Smooth muscle cell (in vitro differentiated cells): ENCODE results near the gene ZEB1. TPM values are rescaled to one million over a fixed set of nuclear protein-coding genes. Genes with fewer than 3 reads are reported as not detected.
"Not testable (repeated sequence)": the region's sequence is repeated elsewhere in the genome, so short reads cannot be mapped to it uniquely, and the experiment has no call there.

ENCODE experiments used
- DNase-seq: peaks from one replicate; lab custom pipeline; 2025; ENCODE audit not compliant: unreplicated experiment; lab: John Stamatoyannopoulos, UW
- H2AFZ ChIP-seq: fragments of 200-600 bp; sonication (generic); 2 replicates; pipeline ENCODE4 v1.6.0; 2016; ENCODE audit warnings: antibody characterized with exemption, low read depth, mild to moderate bottlenecking
- H3F3A ChIP-seq: fragments of 200-600 bp; sonication (generic); 2 replicates; pipeline ENCODE4 v1.6.0; 2017; ENCODE audit warnings: antibody characterized with exemption, low read depth
- H3K27ac ChIP-seq: fragments of 200-600 bp; sonication (generic); 2 replicates; pipeline ENCODE4 v1.5.1; 2016; ENCODE audit warnings: low read depth, mild to moderate bottlenecking
- H3K27me3 ChIP-seq: fragments of 200-600 bp; sonication (generic); 2 replicates; pipeline ENCODE4 v1.6.1; 2016; ENCODE audit warnings: low read depth, mild to moderate bottlenecking
- H3K36me3 ChIP-seq: fragments of 200-600 bp; sonication (generic); 2 replicates; pipeline ENCODE4 v1.5.1; 2016; ENCODE audit warnings: low read depth
- H3K4me1 ChIP-seq: fragments of 200-600 bp; sonication (generic); 2 replicates; pipeline ENCODE4 v1.5.1; 2016; ENCODE audit warnings: low read depth
- H3K4me2 ChIP-seq: fragments of 200-600 bp; sonication (generic); 2 replicates; pipeline ENCODE4 v1.6.0; 2016; ENCODE audit warnings: mild to moderate bottlenecking
- H3K4me3 ChIP-seq: fragments of 200-600 bp; sonication (generic); 2 replicates; pipeline ENCODE4 v1.5.1; 2016; ENCODE audit warnings: mild to moderate bottlenecking
- H3K79me2 ChIP-seq: fragments of 200-600 bp; sonication (generic); 2 replicates; pipeline ENCODE4 v1.6.0; 2016; ENCODE audit warnings: low read depth, mild to moderate bottlenecking
- H3K9ac ChIP-seq: fragments of 200-600 bp; sonication (generic); 2 replicates; pipeline ENCODE4 v1.6.0; 2016; ENCODE audit warnings: low read depth
- H3K9me3 ChIP-seq: fragments of 200-600 bp; sonication (generic); replicated peaks from 2 replicates; pipeline ENCODE4 v1.5.1; 2016; ENCODE audit warnings: low read depth
- H4K20me1 ChIP-seq: fragments of 200-600 bp; sonication (generic); 2 replicates; pipeline ENCODE4 v1.6.0; 2016; ENCODE audit warnings: low read depth
- WGBS: methylation state at CpG from one replicate; pipeline ENCODE4 v1.1.7; 2016; ENCODE audit warnings: low lambda C conversion rate; 5-methylcytosine and 5-hydroxymethylcytosine counted together
- polyA plus RNA-seq: library from polyadenylated mRNA; unstranded; fragments of >200 nt; fragmentation: Nextera tagmentation; extraction: Ambion mirVana; gene quantifications from 2 replicates; pipeline ENCODE4 v1.2.1, GENCODE V29; 2016
- total RNA-seq: library from RNA; depleted of rRNA; stranded (reverse); fragments of >200 nt; gene quantifications from 2 replicates; pipeline ENCODE4 v1.2.3, GENCODE V29; 2014
- TF ChIP-seq, protein P1 (sequence below): fragments of 200-600 bp; sonication (generic); IDR thresholded peaks from 2 replicates; pipeline ENCODE4 v1.5.1; 2017; ENCODE audit warnings: borderline replicate concordance, mild to moderate bottlenecking, antibody characterized with exemption; ENCODE audit not compliant: insufficient read depth, poor library complexity, severe bottlenecking

Gene ZEB1
- total and polyA plus RNA-seq, 2 experiments from 2014 or later = 7.9 to 15.7 TPM

DNA sequence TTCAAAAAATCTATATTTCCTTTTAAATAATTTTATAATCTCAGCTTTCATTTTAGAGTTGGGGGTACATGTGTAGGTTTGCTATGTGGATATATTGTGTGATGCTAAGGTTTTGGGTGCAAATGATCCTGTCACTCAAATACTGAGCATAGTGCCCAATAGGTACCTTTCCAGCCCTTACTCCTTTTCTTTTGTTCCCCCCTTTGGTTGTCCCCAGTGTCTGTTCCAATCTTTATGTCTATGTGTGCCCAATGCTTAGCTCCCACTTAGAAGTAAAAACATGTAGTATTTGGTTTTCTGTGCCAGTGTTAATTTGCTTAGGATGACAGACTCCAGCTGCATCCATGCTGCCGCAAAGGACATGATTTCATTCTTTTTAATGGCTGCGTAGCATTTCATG is 103.6 kb downstream of the ZEB1 start:
- Histone ChIP-seq H4K20me1 (peaks cover 12% of the 10 kb centered on the region), H3K36me3 (no peaks in the 10 kb centered on the region), H3K4me3 (no peak overlapping the region), H3K9me3 (no peaks in the 10 kb centered on the region), H3F3A (no peaks in the 10 kb centered on the region), H3K27ac (no peak overlapping the region), H2AFZ (no peak overlapping the region), H3K4me1 (no peaks in the 10 kb centered on the region), H3K4me2 (no peak overlapping the region), H3K27me3 (no peaks in the 10 kb centered on the region), H3K79me2 (no peaks in the 10 kb centered on the region), H3K9ac (no peak overlapping the region)
- DNase-seq = no peak
- TF ChIP-seq, protein P1, sequence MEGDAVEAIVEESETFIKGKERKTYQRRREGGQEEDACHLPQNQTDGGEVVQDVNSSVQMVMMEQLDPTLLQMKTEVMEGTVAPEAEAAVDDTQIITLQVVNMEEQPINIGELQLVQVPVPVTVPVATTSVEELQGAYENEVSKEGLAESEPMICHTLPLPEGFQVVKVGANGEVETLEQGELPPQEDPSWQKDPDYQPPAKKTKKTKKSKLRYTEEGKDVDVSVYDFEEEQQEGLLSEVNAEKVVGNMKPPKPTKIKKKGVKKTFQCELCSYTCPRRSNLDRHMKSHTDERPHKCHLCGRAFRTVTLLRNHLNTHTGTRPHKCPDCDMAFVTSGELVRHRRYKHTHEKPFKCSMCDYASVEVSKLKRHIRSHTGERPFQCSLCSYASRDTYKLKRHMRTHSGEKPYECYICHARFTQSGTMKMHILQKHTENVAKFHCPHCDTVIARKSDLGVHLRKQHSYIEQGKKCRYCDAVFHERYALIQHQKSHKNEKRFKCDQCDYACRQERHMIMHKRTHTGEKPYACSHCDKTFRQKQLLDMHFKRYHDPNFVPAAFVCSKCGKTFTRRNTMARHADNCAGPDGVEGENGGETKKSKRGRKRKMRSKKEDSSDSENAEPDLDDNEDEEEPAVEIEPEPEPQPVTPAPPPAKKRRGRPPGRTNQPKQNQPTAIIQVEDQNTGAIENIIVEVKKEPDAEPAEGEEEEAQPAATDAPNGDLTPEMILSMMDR = no peak
- WGBS = 100% methylated on average over 2 of the region's 2 CpGs

DNA sequence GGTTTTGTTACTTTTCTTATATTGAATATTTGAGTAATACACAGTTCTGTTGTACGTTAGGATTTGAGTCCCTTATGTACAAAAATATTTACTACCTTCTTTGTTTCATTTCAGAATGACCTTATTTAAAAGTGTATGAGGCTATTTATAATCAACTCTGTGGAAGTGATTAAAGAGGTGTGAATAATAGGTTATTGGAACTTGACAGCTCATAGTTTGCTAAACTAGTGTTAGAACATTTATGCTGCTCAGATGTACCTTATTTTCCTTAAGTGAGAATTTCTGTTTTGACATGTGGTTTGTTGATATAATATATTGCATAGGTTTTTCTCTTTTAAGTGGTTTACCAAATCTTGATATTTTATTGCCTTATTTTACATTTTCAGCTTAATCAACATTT is 105.5 kb downstream of the ZEB1 start:
- no peak overlapping the region for H3K9ac ChIP-seq
- no peak overlapping the region for H3K27ac ChIP-seq
- H4K20me1 ChIP-seq = no peaks in the 10 kb centered on the region
- no peaks in the 10 kb centered on the region for H3K9me3 ChIP-seq
- H3F3A ChIP-seq = no peaks in the 10 kb centered on the region
- no peaks in the 10 kb centered on the region for H3K27me3 ChIP-seq
- H3K4me1 ChIP-seq = no peaks in the 10 kb centered on the region
- no peak overlapping the region for H3K4me2 ChIP-seq
- 95% methylated on average over 1 of the region's 1 CpG for WGBS
- no peak overlapping the region for H3K4me3 ChIP-seq
- TF ChIP-seq, protein P1 = no peak
- H2AFZ ChIP-seq = no peak overlapping the region
- H3K79me2 ChIP-seq = no peaks in the 10 kb centered on the region
- no peaks in the 10 kb centered on the region for H3K36me3 ChIP-seq
- no peak for DNase-seq

DNA sequence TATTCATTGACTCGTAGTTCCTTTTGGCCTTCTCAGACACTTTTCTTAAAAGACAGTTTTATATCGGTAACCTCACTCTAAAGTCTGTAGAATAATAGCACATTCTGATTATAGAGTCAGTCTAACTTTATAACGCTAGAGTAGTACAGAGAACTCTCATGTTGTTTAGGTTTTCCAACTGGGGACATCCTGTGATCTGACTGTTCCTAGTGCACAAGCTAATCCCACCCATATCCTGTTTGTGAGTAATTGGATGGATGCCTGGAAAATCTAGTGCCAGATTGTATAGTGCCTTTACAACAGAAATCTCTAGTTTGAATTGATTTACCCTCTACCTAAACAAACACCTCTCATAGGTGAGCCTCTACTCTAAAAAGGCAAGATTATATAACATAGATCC is 107.4 kb downstream of the ZEB1 start:
- Histone ChIP-seq H3K9ac (no peak overlapping the region), H3F3A (no peaks in the 10 kb centered on the region), H4K20me1 (peaks cover 5% of the 10 kb centered on the region), H3K4me1 (no peaks in the 10 kb centered on the region), H3K4me3 (no peak overlapping the region), H3K79me2 (no peaks in the 10 kb centered on the region), H3K9me3 (no peaks in the 10 kb centered on the region), H3K27ac (no peak overlapping the region), H3K36me3 (no peaks in the 10 kb centered on the region), H3K4me2 (no peak overlapping the region), H2AFZ (no peak overlapping the region), H3K27me3 (no peaks in the 10 kb centered on the region)
- 66% methylated on average over 3 of the region's 3 CpGs for WGBS
- DNase-seq = no peak
- TF ChIP-seq, protein P1 = no peak

DNA sequence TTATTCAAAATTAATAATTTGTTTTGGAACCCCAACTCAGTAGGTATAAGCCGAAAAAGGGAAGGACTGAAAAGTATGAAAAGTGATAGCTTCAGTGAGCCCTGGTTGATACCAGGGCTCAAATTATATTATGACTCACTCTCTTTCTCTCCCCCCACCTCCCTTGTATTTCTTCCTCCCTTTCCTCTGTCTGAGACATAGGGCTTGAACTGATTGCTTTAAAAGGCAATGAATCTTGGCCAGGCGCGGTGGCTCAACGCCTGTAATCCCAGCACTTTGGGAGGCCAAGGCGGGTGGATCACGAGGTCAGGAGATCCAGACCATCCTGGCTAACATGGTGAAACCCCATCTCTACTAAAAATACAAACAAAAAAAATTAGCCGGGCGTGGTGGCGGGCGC is 108.3 kb downstream of the ZEB1 start:
- H3K4me3 ChIP-seq, H3K4me1 ChIP-seq, H4K20me1 ChIP-seq, H3K9ac ChIP-seq, H3K27ac ChIP-seq, H3F3A ChIP-seq, H3K36me3 ChIP-seq, H3K79me2 ChIP-seq, DNase-seq, H3K9me3 ChIP-seq, H2AFZ ChIP-seq, H3K27me3 ChIP-seq, H3K4me2 ChIP-seq: not testable (repeated sequence)
- WGBS = 91% methylated on average over 10 of the region's 10 CpGs

DNA sequence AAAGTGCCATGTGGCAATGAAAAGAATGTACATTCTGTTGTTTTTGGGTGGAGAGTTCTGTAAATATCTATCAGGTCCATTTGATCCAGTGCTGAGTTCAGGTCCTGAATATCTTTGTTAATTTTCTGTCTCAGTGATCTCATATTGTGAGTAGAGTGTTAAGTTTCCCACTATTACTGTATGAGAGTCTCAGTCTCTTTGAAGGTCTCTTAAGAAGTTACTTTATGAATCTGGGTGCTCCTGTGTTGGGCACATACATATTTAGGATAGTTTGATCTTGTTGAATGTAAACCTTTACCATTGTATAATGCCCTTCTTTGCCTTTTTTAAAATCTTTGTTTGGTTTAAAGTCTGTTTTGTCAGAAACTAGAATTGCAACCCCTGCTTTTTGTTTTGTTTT is 109.5 kb downstream of the ZEB1 start:
- H3K4me3 ChIP-seq, H3K9ac ChIP-seq, H3K79me2 ChIP-seq, H2AFZ ChIP-seq, H3K27ac ChIP-seq, H3K27me3 ChIP-seq, H3F3A ChIP-seq, H3K4me1 ChIP-seq, DNase-seq, H3K4me2 ChIP-seq, H3K36me3 ChIP-seq, H4K20me1 ChIP-seq, H3K9me3 ChIP-seq: not testable (repeated sequence)
